HepG2 (cell line): ENCODE results near the gene JPT1. TPM values are rescaled to one million over a fixed set of nuclear protein-coding genes. Genes with fewer than 3 reads are reported as not detected.

Source experiments
- PRPF4 ChIP-seq: fragments of 200-400 bp; formaldehyde crosslinking; IDR thresholded peaks from 2 replicates; pipeline ENCODE4 v1.6.1; 2016; ENCODE audit warnings: low read length, low read depth; ENCODE audit not compliant: poor library complexity, severe bottlenecking
- RFXANK ChIP-seq: IDR thresholded peaks from 2 replicates; pipeline ENCODE4 v1.6.1; 2016
- THAP9 ChIP-seq: sonication (generic); formaldehyde crosslinking; IDR thresholded peaks from 2 replicates; pipeline ENCODE4; 2020; ENCODE audit warnings: missing genetic modification reagents, mild to moderate bottlenecking, borderline replicate concordance
- ZFAT ChIP-seq: sonication (generic); formaldehyde crosslinking; conservative IDR thresholded peaks from 2 replicates; pipeline ENCODE4 v1.8.1; 2023; ENCODE audit warnings: missing genetic modification reagents, inconsistent platforms
- ZHX2 ChIP-seq, 2 experiments: sonication (generic) in 1 of 2; formaldehyde crosslinking in 1 of 2; IDR thresholded peaks; 2 replicates each; pipeline versions ENCODE4 v1.6.1 to v1.9.0; 2014 to 2022; ENCODE audit warnings: antibody characterized with exemption in 1 of 2, borderline replicate concordance in 1 of 2, inconsistent platforms in 1 of 2, low read depth in 1 of 2, missing genetic modification reagents in 1 of 2
- ZNF407 ChIP-seq: sonication (generic); formaldehyde crosslinking; IDR thresholded peaks from one replicate; pipeline ENCODE4 v1.5.1; 2020; ENCODE audit warnings: mild to moderate bottlenecking, missing genetic modification reagents; ENCODE audit errors: not compliant biosample characterization
- ZNF619 ChIP-seq: sonication (generic); formaldehyde crosslinking; IDR thresholded peaks from 2 replicates; pipeline ENCODE4 v1.4.0; 2020; ENCODE audit warnings: mild to moderate bottlenecking, missing genetic modification reagents
- ZNF788 ChIP-seq: sonication (generic); formaldehyde crosslinking; IDR thresholded peaks from 2 replicates; pipeline ENCODE4 v1.5.0; 2020; ENCODE audit warnings: mild to moderate bottlenecking, missing genetic modification reagents, borderline replicate concordance
- ZNF790 ChIP-seq: sonication (generic); formaldehyde crosslinking; IDR thresholded peaks from 2 replicates; pipeline ENCODE4 v1.8.0; 2022; ENCODE audit warnings: missing genetic modification reagents, mild to moderate bottlenecking, borderline replicate concordance
- polyA plus RNA-seq, 8 experiments: library from polyadenylated mRNA; depleted of rRNA in 3 of 8; stranded (reverse) in 7 of 8; unstranded in 1 of 8; fragments of >200 nt; fragmentation: Illumina TruSeq in 4 of 8; extraction: Trizol in 4 of 8; gene quantifications; 2 replicates each; pipeline versions ENCODE4 v1.2.1 to v1.2.3, GENCODE V29; 2011 to 2016; ENCODE audit warnings: low read depth in 4 of 8, missing spikeins in 1 of 8, mixed read lengths in 1 of 8; ENCODE audit not compliant: insufficient read depth in 1 of 8
- total RNA-seq, 5 experiments: library from RNA; depleted of rRNA; stranded (reverse); fragments of >200 nt; fragmentation: Illumina TruSeq; extraction: Trizol; gene quantifications; 2 replicates each; pipeline ENCODE4 v1.2.3, GENCODE V29; 2016; ENCODE audit warnings: low read depth in 1 of 5

The JPT1 gene
- total and polyA plus RNA-seq, 2 of the 13 experiments (the other 11 are each of a cell fraction or from before 2014, with no cell fraction given) = 43.3 to 256 TPM

- TF ChIP-seq THAP9 (CRISPR knock-in tag) = 0 out of 2 replicates have a peak, but pooled peaks have one; percentile 32
- no peak for TF ChIP-seq ZNF790 (CRISPR knock-in tag)
- peak; percentile 57; the same call in 1 of the 2 replicates for TF ChIP-seq ZNF619 (CRISPR knock-in tag)
- no peak for TF ChIP-seq ZFAT (CRISPR knock-in tag)
- no peak for TF ChIP-seq RFXANK
- no peak for TF ChIP-seq PRPF4
- no peak for TF ChIP-seq ZHX2 (IDR thresholded peaks at IDR 0.05; ENCODE audit: low read depth)
- TF ChIP-seq ZHX2 (CRISPR knock-in tag; IDR thresholded peaks at IDR 0.05; ENCODE audit: borderline replicate concordance) = no peak
- peak; percentile 20 for TF ChIP-seq ZNF407 (CRISPR knock-in tag)
- TF ChIP-seq ZNF788 (CRISPR knock-in tag) = peak; percentile 43
Measured at GRCh38 chr17:75088465-75089417, 65.6 kb downstream of the JPT1 start (continued).
